HK-2 (cell line): ENCODE data around the gene SUN1.

Source experiments
- DNase-seq: peaks from one replicate; pipeline ENCODE4 v3.0.0-alpha.2; 2018; ENCODE audit not compliant: unreplicated experiment

SUN1 gene

DNA sequence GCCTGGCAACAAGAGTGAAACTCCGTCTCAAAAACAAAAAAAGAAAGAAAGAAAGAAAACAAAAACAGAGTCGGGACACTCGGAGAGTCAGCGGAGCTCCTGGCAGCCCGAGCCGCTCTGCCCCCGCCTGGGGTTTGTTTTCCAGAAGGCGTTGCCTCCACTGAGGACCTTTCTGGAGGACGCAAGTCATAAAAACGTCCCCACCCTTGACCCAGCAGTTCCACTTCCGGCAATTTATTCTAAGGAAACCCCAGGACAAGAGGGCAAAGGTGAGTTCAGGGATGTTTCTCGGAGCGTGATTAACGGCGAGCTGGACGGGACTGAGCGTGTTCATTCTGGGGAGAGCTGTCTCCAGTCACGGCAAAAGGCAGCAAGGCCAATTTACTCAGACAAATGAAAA lies 27.0 kb upstream of the SUN1 start:
- DNase-seq = no peak

DNA sequence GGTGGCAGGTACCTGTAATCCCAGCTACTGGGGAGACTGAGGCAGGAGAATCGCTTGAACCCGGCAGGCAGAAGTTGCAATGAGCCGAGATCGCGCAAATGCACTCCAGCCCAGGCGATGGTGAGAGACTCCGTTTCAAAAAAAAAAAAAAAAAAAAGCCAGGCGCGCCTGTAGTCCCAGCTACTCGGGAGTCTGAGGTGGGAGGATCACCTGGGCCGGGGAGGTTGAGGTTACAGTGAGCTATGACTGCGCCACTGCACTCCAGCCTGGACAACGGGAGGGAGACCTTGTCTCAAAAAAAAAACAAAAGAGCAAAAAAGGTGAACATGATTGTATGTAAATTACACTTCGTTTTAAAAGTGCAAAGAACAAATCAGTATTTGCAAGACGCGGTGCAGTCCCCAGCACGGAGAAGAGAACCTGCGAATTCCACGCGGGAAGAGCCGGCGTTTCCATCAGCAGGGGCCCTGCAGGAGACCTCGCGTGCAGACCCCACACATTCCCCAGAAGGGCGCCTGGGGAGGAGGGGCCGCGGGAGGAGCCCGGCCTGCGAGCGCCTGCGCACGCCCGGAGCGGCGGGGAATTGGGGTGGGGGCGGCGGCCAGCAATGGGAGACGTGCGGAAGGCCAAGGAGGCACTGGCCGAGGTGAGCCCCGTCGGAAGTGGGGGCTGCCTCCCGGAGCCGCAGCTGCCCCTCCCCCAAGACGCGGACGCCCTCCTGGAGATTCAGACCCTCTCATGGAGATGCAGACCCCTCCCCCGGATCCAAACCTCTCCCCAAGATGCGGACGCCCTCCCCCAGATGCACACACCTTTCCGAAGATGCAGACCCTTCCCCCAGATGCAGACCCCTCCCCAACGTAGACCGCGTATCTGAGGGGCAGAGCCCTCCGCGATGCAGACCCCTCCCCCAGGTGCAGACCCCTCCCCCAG lies 16.7 kb upstream of the SUN1 start:
- no peak for DNase-seq

DNA sequence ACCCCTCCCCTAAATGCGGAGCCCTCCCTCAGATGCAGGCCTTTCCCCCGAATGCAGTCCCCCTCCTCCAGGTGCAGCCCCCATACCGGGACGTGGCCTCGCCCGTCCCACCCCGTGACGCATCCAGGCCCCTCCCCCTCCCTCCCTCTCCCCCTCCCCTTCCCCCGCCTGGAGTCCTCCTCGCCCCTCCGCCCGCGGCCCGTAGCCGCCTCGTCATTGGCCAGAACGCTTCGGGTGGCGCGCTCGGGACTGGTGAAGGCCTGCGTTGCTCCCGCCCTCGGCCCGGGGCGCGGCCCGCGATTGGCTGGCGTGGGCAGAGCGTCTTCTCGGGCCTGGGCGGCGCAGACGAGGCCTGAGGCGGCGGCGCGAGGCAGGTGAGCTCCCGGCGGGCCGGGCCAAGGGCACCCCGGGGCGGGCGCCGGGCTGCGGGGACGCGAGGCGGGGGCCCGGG lies 16.0 kb upstream of the SUN1 start:
- peak; percentile 97 for DNase-seq

DNA sequence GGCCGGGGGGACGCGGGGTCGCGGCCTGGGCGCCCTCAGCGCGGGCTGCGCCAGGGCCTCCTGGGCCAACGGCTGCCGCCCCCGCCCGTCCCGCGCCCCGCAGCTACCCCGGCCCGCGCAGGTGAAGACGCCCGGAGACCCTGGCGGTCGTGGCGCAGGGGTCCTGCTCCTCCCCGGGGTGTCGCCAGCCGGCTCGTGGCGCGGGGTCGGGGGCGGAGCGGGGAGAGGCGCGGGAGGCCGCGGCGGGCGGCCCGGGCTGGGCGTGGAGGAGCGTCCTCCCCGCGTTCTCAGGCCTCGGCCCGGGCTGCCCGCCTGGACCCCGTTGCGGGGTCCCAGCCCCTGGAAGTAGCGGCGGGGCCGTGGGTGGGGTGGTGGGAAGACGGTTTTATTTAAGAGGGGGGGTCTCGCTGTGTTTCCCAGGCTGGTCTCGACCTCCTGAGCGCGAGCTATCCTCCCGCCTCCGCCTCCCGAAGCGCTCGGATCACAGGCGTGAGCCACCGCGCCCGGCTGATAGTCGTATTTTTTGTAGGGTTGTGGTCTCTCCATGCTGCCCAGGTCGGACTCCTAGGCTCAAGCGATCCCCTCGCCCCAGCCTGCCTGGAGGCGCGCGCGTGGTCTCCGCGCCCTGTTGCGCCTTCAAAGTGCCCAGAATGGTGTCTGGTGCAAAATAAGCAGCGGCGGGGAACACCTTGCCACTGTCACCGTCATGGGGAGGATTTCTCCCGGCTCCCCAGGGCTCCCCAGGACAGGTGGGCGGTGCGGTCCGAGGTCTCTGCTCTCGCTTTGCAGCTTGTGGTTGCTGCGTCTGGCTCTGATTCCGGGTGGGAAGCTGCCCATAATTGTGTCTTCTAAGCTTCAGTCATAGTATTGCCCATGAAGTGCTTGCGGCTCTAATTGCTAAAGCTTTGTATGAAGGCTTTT lies 15.3 kb upstream of the SUN1 start:
- peak; percentile 31 for DNase-seq

DNA sequence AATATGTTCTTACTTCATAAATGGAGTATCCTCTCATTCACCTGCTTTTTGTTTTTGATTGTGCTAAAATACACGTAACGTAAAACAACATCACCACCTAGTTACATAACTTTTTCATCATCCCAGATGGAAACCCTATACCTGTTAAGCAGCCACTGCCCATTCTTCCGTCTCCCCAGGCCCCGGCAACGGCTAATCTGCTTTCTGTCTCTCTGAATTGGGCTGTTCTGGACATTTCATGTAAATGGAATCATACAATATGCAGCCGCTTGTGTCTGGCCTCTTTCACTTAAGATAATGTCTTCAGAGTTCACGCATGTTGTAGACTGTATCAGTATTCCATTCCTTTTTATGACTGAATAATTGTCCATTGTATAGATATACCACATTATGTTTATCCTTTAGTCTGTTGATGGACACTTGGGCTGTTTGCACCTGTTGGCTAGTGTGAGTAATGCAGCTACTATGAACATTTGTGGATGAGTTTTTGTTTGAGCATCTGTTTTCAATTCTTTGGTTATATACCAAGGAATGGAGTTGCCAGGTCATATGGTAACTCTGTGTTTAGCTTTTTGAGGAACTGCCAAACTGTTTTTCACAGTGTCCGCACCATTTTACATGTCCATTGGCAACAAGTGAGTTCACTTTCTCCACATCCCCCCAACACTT lies 14.1 kb upstream of the SUN1 start:
- no peak for DNase-seq

DNA sequence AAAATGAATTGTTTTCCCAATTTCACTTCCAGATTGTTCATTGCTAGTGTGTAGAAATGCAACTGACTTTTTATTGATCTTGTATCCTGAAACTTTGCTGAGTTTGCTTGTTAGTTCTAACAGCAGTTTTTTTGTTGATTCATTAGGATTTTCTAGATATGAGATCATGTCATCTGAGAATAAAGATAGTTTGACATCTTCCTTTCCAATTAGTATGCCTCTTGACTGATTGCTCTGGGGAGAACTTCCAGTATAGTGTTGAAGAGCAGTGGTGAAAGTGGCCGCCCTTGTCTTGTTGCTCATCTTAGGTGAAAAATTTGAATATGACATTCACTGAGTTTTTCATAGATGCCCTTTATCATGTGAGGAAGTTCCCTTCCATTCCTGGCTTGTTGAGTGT lies 11.9 kb upstream of the SUN1 start:
- DNase-seq = no peak

DNA sequence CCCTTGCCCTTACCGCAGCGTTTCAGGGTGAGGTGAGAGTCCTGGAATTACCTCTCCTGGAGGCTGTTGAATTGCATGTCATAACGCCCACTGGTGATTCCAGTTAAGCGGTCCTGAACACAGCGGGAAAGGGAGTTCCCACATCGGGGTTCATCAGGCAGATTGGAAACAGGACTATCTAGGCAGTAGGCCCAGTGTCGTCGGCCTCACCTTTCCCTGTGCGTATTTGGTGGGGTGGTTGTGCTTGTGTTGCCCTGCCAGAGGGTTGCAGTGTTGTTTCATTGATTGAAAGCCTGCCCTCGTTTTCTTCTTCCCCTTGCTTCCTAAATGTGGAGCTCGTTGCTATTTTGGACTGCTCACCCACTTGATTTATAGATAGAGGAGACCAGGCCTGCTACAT lies 10.6 kb upstream of the SUN1 start:
- DNase-seq = no peak

DNA sequence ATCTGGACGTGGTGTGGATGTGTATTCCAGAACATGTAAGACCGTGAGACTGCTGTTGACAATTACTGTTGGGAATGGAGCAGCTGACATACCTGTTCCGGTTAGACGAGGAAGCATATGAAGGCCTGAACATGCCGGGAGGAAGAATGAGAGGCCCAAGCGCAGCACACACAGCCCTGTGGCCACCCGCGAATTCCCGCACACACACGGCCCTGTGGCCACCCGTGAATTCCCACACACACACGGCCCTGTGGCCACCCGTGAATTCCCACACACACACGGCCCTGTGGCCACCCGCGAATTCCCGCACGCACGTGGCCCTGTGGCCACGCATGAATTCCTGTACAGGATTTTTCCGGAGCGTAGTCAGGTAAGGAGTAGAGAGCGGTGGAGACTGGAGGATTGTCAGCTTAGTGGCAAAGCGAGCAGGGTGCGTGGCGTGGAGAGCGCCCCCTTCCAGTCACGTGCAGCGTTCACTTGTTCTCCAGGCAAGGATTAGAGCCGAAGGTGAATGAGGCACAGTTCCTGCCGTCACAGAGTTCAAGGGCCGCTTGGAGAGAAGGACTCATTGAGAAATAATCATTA lies 9.5 kb upstream of the SUN1 start:
- DNase-seq = no peak

DNA sequence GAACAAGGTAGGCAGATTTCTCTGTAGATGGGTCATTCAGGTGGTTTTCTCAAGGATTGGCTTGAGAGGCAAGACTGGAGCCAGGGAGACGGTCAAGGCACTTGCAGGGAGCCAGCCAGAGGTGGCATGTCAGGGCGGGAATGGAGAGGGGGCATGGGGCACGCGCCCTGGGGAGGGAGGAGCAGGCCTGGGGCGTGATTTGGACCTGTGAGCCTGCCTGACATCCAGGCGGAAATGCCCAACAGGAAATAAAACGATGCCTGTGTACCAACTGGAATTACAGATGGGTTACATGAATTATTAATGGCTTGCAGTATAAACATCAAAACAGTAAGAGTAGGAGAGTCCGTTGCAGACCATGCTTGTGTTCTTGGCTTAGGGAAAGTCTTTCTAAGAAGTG lies 8.6 kb upstream of the SUN1 start:
- DNase-seq = no peak

DNA sequence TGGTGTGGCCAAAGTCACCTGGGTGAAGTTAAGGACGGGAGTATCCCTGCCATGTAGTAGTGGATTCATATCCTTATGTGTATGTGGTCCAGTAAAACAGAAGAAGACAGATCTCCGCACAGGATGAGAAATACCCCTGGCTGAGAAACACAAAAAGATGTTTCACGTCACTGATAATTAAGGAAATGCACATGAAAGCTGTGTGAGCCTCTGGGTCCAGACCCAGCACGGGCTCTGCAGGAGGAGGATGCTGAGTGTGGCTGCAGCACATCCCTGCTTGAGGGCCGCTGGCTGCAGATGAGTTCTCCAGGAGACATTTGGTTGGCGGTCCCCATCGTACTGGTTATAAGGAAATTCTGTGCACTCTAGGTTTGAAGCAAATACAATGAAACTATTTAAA lies 8.2 kb upstream of the SUN1 start:
- DNase-seq = no peak

DNA sequence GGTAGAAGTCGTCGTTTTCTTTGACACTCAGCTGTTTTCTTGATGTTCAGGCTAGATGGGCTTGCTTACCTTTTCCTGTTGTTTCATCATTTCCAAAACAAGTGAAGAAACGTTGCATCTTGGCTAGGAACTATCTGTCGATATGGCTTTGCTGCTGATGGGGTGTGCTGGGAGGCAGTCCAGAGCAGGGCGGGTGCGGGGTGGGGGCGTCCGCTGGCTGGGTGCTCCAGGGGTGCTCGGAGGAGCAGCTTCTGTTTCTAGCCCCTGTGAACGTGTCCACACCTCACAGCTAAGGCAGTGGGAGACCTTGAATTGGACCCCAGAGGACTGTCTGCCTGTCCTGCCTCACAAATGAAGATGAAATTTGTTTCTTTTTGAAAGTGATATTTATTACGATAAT lies 7.6 kb upstream of the SUN1 start:
- DNase-seq = no peak

DNA sequence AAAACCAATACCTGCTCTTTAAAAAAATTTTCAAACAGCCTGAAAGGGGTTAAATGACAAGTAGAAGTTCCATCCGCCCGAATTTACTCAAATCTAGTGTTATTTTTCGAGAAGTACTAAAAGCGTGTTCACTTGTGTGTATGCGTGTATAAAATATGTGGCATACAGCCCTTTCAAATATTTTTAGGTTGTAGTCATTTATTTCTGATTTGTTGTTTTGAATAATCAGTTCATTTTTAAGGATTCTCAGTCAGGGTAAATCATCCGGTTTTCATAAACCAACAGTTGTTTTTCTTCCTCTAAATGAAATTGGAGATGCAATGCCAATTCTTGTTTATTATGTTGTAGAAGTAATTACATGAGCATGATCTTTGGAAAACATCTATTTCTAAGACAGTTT lies 6.9 kb upstream of the SUN1 start:
- no peak for DNase-seq

DNA sequence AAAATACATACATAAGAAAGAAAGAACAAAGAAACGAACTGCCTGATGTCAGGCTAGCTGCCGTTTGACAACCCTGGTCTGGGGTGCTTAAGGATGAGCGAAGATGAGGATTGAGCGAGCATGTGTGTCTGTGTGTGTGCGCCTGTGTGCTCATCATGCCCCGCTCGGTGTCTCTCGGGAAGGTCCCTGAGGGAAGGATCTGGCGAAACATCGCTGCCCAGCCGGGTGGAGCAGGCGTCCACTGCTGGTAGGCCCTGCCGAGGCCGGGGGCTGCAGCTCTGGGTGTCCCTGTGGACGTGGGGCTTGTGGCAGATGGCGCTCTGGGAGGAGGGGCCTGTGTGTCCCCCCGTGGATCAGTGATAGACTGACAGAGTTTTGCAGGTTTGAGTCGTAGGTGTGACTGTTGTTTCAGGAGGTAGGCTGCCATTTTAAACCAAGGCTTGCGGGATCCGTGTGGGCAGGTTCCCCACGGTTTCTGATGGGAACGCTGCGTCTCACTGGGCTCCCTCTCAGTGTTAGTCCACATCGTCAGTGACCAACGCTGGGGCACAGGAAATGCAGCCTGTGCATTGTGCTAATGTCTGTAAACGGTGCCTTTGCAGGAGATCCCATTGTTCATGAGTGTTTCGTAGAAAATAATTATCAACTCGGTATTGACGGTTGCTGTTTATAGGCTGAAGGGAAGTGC lies 5.9 kb upstream of the SUN1 start:
- no peak for DNase-seq

DNA sequence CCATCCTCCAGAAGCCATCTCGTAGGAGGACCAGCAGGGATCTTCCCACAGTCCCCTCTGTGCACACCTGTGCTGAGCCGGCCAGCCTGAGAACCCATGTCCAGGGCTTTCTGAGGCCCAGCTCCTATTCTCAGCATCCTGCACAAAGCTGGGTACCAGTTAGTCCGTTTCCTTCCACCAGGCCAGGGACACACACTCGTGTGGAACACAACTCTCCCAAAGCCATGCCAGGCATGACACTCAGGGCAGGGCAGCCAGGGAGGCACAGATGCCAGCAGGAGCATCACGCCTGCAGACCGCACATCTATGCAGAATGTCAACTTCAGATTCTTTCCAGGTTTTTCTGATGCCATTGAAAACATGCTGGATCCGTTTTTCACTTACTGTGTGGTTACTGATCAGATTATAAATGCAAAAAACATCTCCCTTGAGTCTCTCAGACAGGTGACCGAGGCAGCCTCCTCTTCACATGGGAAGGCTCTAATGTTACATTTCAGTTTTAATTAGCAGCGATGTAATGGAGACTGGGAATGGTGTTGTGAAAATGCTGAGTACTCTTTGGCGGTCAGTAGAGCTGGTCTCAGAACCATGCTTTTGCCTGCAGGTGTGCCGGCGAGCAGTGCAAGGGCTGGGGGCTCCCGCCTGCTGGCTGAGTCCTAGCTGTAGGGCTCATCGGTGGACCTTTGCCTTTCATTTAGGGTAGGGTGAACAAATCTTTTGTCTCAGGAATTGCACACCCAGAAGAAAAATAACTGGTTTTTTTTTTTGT lies 3.3 kb upstream of the SUN1 start:
- no peak for DNase-seq

DNA sequence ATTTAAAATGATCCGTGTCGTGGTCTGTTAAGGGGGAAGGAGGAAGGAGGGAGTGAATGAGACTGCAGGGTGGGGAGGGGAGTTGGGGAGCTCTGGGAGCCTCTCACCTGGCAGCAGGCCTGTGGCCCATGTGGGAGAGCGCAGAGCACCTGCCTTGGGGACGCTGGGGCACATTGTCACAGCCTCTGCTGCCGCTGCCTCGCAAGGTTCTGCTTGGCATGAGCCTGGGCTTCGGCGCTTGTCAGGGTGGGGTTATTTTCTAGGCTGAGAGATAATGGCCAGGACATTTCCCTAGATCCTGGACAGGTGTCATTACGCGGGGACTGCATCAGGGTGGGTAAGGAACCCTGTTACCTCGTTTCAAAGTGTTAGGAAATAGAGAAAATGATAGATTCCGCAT lies 2.2 kb upstream of the SUN1 start:
- no peak for DNase-seq

DNA sequence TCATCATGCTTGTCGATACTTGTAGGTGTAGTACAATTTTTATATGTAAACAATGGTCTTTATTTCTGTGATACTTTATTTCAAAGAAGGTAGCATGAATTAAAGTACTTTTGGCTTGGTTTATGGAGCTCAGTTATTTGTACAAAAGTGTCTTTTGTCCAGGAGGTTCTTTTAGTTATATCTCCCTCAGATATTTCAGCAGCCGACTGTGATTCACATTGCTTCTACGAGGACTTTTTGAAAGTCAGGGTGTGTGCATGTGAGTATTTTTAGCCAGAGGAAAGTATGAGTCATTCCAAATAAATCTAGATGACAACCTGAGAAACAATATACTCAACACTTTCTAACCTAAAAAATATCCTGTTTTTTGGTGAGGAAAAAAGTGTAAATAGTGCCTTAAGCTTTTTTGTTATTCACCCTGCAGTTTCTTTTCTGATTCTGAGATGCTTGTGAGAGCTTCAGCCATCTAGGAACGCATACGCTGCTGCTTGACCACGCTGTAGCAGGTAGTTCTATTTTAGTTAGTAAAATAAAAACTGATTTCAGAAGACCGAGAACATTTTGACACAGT lies 595 bp upstream of the SUN1 start:
- no peak for DNase-seq

DNA sequence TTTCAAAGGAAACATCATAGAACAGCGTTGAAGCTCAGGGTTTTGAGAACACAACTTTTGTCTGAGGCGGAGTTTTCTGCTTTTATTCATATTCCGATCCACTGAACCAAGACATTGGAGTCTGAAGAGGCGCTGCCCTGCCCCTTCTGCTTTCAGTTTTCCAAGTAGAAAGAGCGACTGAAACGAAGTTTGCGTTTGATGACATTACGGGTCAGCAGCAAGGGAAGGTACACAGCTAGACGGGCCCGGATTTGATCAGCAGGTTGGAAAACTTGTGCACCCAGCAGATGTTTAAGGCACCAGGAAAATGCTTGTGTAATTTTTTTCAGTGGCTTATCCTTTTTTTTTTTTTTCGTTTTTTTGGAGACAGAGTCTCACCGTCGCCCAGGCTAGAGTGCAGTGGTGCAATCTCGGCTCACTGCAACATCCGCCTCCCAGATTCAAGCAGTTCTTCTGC lies 720 bp downstream of the SUN1 start:
- DNase-seq = no peak

DNA sequence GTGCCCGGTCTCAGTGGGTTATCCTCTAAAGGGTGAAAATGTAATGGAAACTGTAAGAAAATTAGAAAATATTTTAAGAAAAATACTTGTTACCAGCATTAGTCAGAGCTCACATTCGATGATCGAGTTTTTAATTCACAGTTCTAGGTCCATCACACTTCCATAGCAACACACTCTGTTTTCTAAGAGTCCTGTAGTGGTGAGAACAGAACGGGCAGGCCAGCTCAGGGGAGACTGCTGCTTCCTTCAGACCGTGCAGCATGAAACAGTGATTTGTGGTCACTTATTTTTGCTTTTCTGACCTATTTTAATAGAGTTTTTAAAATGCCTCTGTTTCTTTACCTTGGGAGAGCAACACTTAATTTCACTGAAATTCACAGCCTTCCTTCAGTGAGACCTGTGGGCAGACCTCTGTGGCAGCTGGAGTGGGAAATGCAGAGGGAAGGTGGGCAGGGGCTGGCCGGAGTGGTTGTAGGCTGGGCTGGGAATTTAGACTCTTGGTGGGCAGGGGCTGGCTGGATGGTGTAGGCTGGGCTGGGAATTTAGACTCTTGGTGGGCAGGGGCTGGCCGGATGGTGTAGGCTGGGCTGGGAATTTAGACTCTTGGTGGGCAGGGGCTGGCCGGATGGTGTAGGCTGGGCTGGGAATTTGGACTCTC lies 1.5 kb downstream of the SUN1 start:
- no peak for DNase-seq

DNA sequence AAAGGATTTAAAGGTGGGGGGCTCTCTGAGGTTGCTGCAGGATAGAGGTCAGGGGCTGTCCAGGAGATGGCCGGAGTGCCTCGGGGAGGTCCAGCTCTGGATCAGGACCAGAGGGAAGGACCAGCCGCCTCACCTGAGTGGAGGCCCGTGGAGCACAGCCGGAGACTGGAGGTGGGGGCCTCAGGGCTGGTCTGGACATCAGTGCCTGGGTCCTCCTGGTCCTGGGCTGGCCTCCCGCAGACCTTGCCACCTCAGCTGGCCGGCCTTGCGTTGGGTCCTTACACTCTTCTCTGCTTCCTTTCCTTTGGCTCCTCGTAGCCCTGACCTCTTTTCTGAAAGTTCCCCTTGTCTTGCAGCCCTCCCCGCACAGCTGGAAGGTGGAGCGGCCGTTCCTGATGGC lies 2.0 kb downstream of the SUN1 start:
- DNase-seq = no peak

DNA sequence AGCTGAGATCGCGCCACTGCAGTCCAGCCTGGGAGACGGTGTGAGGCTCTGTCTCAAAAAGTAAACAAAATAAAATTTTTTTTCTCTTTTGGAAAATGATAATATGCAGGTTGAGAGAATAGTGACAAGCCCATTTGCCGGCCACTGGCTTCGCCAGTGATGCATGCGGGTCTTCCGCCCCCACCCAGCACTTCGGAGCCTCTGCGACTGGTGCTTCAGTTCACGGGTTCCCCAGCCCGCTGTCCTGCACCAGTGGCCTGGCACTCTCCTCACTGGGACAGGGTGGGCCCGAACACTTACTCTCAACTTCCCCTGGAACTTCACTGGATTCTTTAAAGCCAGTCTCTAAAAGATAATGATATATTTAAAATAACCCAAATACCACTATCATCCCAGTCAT lies 2.7 kb downstream of the SUN1 start:
- DNase-seq = no peak
